Stimulated activated naive CD8-positive, alpha-beta T cell treated with anti-CD3 and anti-CD28 coated beads, Interleukin-15, Interleukin-2, amounts not matched to agents 100 U/mL and 50 U/mL, for 24 hours (primary cell): Measurements from ENCODE around the gene UMODL1.

ENCODE experiments used
- ATAC-seq: fragments of 150-1000 bp; cut with Tn5 transposase; one replicate; pipeline ENCODE4 v1.10.0; 2021
- DNase-seq: peaks from one replicate; pipeline ENCODE4 v3.0.0; 2021

Gene UMODL1

DNA sequence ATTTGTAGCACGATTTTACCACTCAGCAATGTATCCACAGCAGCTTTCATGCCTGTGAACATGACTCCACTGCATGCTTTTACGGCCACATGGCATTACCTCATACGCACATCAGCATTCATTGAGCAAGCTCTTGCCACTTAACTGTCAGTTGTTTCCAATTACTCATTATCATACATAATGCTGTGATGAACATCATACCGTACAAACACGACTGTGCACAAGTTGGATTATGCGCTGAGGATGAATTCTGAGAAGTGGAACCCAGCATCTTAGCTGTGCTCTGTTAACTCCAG, 9.6 kb downstream of the UMODL1 start:
- ATAC-seq (no peak), DNase-seq (no peak)

DNA sequence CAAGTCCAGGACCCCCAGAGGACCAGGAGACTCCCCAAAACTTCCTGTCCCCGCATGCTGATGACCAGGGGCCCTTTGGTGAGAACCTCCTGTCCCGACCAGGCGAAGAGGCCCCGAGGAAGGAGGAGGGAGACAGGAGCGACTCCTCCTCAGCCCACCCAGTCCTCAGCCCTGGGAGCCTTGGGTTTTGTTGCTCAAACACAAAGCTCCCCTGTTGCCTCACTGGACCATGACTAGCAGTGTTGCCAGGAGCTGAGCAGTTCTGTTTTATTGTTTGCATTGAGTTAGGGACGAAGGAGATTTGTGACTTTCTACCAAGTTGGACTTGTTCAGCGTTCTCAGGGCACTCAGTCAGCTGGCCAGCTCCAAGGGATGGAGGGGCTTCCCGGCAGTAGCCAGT, 10.0 kb downstream of the UMODL1 start:
- no peak for DNase-seq

DNA sequence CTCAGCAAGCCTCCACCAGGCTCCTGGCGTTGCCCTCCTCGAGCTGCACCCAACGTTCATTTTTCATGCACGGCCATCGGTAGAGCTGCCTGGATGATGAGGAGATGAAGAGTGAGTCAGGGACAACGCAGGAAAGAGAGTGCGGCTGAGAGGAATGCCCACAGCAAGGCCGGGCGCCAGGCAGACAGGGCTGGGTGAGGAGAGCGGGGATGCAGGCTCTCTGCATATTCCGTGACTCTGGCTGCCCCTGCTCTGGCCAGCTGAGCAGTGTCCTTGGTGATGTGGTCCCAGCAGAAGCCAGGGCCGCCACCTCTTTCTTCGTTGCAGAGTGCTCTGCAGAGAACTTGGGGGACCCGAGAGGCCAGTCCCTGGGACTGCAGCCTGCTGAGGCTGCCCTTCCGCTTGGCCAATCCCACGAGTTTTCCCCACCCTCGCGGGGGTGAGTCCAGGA, 10.8 kb downstream of the UMODL1 start:
- no peak for DNase-seq

More for the DNA sequence above, 10.0 kb downstream of the UMODL1 start:
- ATAC-seq, result no peak

GRCh38 chr21:42082501-42083360, 11.6 kb downstream of the UMODL1 start:
- ATAC-seq (no peak), DNase-seq (no peak)

More for the DNA sequence above, 10.8 kb downstream of the UMODL1 start:
- ATAC-seq, result no peak

- DNase-seq (no peak), ATAC-seq (no peak)
These were observed 12.2 kb downstream of the UMODL1 start for GRCh38 chr21:42083361-42083690.

DNA sequence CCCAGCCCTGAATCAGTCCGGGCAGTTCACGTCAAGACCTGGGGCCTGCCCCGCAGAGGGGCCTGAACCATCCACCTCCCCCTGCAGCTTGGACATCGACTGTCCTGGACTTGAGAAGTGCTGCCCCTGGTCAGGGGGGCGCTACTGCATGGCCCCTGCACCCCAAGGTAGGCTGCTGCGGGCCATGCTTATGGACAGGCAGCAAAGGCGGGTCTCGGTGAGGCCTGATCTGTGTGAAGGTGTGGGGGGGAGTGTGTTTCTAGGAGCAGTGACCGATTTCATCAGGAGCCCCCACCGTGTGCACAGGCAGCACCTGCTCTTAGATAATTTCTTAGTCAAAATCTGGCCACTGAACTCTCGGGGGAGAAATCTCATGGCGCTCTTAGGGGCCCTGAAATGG, 13.0 kb downstream of the UMODL1 start:
- no peak for ATAC-seq
- no peak for DNase-seq

GRCh38 chr21:42085246-42086077, 14.3 kb downstream of the UMODL1 start:
- DNase-seq, result no peak
- no peak for ATAC-seq

- DNase-seq (no peak), ATAC-seq (no peak)
These were observed 15.9 kb downstream of the UMODL1 start for GRCh38 chr21:42086969-42087368.

- DNase-seq (no peak), ATAC-seq (no peak)
These were observed 17.0 kb downstream of the UMODL1 start for GRCh38 chr21:42088148-42088547.

- ATAC-seq, result no peak
- no peak for DNase-seq
These were observed 17.5 kb downstream of the UMODL1 start for GRCh38 chr21:42088658-42089057.

- DNase-seq (no peak), ATAC-seq (no peak)
These were observed 18.0 kb downstream of the UMODL1 start for GRCh38 chr21:42089093-42089631.

DNA sequence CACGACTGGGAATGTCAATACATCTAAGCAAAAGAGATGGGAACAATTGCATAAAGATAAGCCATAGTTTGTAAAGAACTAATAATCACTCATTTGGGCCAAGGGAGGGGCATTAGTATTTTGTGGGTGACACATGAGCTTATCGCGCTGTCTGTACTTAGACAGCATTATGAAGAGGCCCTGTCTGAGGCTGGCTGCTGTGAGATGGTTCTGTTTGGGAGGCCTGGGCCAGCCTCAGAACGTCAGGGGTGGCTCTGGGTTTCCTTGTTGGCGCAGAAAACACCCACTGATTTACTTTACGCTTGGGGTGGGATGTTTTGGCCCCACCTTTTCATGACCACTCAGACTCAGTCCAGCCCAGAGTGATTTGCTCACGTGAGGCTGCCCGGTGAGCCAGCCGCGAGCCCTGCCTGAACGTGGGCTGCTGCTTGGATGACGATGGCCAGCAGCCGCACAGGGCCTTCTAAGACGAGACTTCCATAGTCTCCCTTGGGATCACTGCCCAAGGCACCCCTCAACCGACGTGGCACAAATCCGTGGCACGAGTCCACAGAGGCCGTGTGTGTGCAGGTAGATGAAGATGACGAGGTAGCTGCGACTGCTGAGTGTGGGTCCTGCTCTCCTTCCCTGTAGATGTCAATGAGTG, 18.7 kb downstream of the UMODL1 start:
- ATAC-seq (no peak), DNase-seq (no peak)

DNA sequence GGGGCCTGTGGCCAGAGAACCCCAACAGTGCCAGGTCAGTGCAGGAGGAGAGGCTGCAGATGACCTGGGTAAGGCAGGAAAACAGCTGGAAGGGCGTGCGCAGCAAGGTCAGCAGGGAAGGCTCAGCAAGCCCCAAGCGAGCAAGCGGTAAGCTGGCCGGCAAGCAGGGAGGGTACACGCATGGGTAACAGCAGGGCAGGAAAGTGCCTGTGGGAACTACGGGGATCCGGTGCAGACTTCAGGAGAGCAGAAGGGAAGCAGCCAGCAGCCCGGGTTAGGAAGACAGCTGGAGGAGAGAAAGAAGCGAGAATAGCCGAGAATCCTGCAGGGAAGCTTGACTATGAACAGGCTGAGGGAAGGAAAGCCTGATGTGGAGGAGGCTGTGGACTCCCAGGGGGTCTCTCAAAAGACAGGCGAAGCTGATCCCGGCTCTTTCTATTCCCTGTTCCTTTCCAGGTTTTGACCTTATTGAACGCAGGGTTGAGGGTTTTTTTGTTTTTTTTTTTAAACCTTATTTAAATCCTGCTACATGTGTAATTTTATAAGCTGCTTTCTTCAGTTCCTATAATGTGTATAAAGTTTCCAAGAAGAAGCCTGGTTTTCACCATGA, 20.9 kb downstream of the UMODL1 start:
- ATAC-seq, result no peak

DNA sequence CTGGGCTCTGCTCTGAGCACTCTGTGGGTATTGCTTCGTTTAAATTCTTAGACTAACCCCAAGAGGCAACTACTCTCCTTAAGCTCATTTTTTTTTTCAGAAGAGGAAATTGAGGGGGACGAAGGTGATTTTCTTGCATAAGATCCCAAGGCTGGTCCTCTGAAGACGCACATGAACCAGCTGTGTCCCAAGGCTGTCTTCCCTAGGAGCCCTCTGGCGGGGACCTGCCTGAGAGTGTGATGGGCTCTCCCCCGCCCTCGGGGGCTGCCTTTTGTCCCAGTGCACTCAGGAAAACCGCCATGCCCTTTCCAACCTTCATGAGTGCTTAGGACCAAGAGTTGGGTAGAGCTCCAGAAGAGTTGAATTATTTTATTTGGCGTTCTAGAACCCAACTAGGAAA, 21.7 kb downstream of the UMODL1 start:
- ATAC-seq (no peak), DNase-seq (no peak)

More for the DNA sequence above, 20.9 kb downstream of the UMODL1 start:
- DNase-seq, result no peak

- no peak for DNase-seq
- ATAC-seq, result no peak
These were observed 22.1 kb downstream of the UMODL1 start for GRCh38 chr21:42093186-42093585.

GRCh38 chr21:42093991-42094421, 22.9 kb downstream of the UMODL1 start:
- no peak for ATAC-seq

DNA sequence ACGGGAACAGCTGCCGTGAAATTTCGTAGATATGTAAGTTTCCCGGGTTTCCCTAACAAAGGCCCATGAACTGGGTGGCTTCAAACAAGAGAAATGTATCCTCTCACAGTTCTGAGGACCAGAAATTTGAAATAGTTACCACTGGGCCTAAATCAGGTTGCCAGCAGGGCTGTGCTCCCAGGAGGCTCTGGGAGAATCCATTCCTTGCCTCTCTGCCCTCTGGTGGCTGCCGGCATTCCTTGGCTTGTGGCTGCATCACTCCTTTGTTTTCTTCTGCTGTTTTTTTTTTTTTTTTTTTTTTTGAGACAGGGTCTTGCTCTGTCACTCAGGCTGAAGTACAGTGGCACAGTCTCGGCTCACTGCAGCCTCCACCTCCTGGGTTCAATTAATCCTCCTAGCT, 23.7 kb downstream of the UMODL1 start:
- no peak for ATAC-seq
- no peak for DNase-seq

More at GRCh38 chr21:42093991-42094421, 22.9 kb downstream of the UMODL1 start:
- no peak for DNase-seq

DNA sequence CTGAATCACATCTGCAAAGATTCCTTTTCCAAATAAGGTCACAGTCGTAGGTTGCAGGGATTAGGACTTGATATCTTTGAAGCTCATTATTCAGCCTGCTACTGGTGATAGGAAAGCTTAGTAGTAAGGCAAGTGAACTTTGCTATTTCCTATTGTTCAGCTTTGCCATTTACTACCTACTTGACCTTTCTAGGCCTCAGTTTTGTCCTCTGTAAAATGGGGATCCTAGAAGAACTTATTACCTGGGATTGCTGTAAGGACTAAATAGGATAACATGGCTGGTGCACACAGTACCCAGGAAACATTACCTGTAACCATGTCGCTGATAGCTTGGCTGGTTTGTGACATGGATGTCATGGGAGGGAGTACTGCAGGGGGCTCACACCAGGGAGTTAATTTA, 24.5 kb downstream of the UMODL1 start:
- ATAC-seq, result no peak

DNA sequence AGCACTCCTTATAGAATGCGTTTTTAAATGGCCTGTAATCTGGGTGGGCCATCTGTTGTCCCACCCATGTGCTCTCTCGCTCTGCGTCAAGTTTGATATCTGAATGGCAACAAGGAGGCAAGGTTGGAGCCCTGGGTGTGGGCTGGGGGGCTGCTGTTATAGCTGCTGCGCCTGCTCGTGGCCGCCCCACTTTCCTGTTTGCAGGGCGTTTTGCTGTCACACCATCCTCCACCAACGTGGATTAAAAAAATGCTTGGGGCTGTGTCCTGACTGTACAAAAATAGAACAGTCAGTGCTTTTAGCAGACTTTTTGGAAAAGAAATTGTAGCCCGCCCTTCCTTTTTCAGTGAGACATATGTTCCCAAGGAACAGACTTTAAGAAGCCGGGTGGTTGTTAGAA, 25.4 kb downstream of the UMODL1 start:
- ATAC-seq (no peak), DNase-seq (no peak)

More for the DNA sequence above, 24.5 kb downstream of the UMODL1 start:
- no peak for DNase-seq

GRCh38 chr21:42097274-42097673, 26.2 kb downstream of the UMODL1 start:
- DNase-seq (no peak), ATAC-seq (no peak)

DNA sequence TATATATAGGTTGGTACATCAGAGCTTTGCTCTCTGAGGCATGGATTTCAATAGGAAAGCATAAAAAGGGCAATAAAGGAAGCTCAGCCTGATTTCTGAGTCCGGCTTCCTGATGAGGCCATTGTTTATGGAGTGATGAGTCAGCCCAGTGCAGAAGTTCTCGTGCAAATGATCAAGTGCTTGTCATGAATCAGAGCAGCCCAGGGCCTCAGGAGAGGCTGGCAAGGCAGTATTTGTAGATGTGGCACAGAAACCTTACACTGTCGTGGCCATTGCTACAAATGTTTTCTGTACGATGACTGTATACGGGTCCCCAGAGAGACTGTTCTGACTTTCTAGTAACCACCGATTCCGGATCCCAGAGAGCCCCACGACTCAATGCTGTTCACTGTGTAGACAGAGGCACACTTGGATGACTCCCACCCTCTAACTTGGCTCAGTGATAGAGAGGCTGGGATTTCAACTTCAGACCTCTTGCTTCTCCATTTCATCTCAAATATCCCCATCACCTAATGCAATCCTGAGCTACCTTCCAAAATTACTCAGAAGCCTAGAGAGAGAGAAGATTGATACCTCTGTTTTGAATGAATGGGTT, 26.8 kb downstream of the UMODL1 start:
- ATAC-seq (no peak), DNase-seq (no peak)
